ENCODE results near the gene ARMH4.

Gene ARMH4

DNA sequence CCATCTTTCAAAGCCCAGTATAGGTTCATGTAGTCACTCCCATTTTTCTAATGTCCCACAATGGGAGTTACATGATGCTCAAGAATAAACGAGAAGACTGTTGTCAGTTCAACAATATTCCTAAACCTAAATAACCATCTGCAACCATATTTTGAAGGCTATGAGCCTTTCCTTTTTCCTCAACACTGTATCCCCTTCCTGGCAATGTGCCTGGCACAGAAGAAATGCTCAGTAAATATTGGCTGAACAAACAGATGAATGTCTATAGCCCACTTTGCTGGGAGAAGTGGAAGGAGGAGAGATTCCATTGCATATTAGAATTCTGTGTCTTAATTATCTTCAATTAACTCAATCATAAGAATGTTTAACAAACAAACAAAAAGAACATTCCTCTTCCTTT lies 6.1 kb downstream of the ARMH4 start:
- TF ChIP-seq CTCF (IDR thresholded peaks at IDR 0.05; ENCODE audit: low read depth, low read length): no peak
- H3K4me3 ChIP-seq (ENCODE audit: low read depth, low read length): no peak overlapping the region

- H3K4me3 ChIP-seq (ENCODE audit: low read depth, low read length): no peak overlapping the region
These were observed 8.9 kb downstream of the ARMH4 start for GRCh38 chr14:58143106-58143505.

DNA sequence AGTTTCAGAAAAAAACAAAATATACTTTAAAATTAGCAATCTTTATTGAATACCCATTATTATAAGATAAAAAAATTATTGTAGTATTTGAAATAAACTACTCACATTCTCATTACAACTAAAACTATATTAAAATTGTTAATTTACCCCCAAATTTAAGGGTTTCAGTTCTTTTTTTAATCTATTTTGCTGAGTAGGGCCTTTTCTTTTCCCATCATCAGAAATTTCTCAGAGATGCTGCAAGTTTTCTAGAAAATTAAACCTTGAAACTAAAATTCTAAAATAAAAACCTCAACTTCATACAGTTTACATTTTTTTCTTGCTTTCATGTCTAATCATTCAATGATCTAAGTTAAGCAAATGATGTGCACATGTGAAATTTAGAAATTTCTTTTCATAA lies 10.1 kb downstream of the ARMH4 start:
- no peak for TF ChIP-seq CTCF (IDR thresholded peaks at IDR 0.05; ENCODE audit: low read depth, low read length)
- H3K4me3 ChIP-seq (ENCODE audit: low read depth, low read length): no peak overlapping the region

More at GRCh38 chr14:58143106-58143505, 8.9 kb downstream of the ARMH4 start:
- no peak for TF ChIP-seq CTCF (IDR thresholded peaks at IDR 0.05; ENCODE audit: low read depth, low read length)

DNA sequence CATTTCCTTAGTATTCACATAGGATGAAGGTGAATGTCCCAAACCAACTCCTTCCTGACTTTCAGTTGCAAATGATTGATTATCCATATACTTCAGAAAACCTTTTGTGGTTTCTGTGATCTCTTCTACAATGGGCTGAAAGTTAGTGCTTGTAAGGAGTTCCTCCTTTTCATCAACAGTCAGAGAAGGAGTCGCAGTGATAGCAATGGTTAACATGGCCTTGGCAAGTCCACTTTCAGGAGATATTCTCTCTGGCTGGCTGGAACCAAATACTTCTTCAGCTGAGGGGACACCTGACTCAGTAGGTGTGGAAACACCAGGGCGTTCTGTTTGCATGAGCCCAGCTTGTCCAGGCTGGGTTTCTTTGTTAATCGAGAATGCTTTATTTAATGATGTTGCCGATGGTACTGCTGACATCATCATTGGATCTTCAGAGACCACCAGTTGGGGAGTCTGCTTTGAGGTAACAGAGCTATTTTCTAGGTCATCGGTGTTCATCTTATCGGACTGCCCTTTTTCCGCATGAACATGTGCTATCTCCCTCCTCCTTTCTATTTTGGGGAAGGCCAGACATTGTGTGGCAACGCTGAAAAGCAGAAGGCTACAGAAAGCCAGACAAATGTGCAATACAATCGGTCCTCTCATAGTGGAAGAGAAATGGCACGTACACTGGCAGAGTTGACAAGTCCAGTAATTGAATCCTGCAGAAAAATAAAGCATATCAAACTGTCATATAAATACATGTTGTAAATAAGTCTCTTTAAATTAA lies 13.1 kb downstream of the ARMH4 start:
- no peak for TF ChIP-seq CTCF (IDR thresholded peaks at IDR 0.05; ENCODE audit: low read depth, low read length)
- H3K4me3 ChIP-seq (ENCODE audit: low read depth, low read length): no peak overlapping the region

DNA sequence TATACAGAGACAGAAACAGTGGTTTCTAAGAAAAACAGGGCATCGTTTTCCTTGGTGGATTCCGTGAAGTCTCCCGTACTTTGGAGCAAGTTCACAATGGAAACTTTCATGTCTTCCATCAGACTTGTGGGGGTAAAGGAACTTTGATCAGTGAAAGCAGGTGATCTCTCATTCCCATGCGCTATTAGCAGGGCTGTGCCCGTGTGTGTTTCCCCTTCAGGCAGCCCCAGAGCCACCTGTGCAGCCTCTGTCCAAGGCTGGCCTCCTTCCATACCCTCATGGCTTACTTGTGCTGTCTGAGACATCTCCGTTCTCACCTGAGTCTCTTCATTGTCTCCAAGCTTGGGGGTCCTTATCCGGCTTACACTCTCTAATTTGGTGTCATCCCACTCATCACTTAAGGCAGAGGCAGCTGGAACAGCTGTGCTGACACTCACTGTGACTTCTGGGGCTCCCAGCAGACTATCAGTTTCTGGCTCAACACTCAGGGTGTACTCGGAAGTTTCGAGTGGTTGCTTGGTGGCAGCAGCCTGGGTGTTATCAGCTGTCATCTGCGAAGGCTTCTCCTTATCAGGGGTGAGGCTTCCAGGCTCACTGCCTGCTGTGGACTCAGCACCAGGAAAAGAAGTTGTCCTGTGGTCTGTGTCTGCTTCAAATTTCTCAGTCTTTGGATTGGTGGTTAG lies 13.8 kb downstream of the ARMH4 start:
- no peak overlapping the region for H3K4me3 ChIP-seq (ENCODE audit: low read depth, low read length)
- no peak for TF ChIP-seq CTCF (IDR thresholded peaks at IDR 0.05; ENCODE audit: low read depth, low read length)

DNA sequence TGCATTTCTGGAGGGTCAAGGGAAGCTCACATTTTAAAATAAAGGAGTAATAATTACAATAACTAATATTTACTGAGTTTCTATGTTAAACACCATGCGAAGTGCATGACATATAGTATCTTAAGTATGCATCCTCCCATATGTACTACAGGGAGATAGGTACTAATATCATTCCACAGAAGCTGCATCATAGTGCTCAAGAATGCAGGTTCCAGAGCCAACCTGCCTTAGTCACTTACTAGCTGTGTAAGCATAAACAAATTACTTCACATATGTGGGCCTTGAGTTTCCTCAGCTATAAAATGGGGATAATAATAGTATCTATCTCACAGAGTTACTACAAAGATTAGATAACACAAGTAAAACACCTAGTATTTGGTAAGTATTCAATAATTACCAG lies 18.3 kb downstream of the ARMH4 start:
- H3K4me3 ChIP-seq (ENCODE audit: low read depth, low read length): no peak overlapping the region
- TF ChIP-seq CTCF (IDR thresholded peaks at IDR 0.05; ENCODE audit: low read depth, low read length): no peak

GRCh38 chr14:58131386-58131785 lies 20.6 kb downstream of the ARMH4 start:
- TF ChIP-seq CTCF (IDR thresholded peaks at IDR 0.05; ENCODE audit: low read depth, low read length): no peak
- no peak overlapping the region for H3K4me3 ChIP-seq (ENCODE audit: low read depth, low read length)
